Type B pancreatic cell (in vitro differentiated cells): Measurements from ENCODE around the gene AMMECR1L. TPM values are rescaled to one million over a fixed set of nuclear protein-coding genes. Genes with fewer than 3 reads are reported as not detected.
"Not testable (repeated sequence)": the region's sequence is repeated elsewhere in the genome, so short reads cannot be mapped to it uniquely, and the experiment has no call there.

Experiments
- DNase-seq: peaks from one replicate; pipeline ENCODE4 v3.0.0; 2021; ENCODE audit warnings: mixed read lengths; ENCODE audit not compliant: unreplicated experiment; ENCODE audit errors: extremely low spot score
- H3K27ac Mint-ChIP-seq: 2 replicates; pipeline ENCODE4 v1.8.0; 2021; ENCODE audit warnings: mild to moderate bottlenecking, mixed read lengths
- H3K27me3 Mint-ChIP-seq: 2 replicates; pipeline ENCODE4 v1.8.0; 2021; ENCODE audit warnings: mixed read lengths
- H3K36me3 Mint-ChIP-seq: 2 replicates; pipeline ENCODE4 v1.8.0; 2021; ENCODE audit warnings: mixed read lengths
- H3K4me1 Mint-ChIP-seq: one replicate; pipeline ENCODE4 v1.8.0; 2021; ENCODE audit warnings: mixed read lengths; ENCODE audit not compliant: unreplicated experiment
- H3K4me3 Mint-ChIP-seq: 2 replicates; pipeline ENCODE4 v1.8.0; 2021; ENCODE audit warnings: mild to moderate bottlenecking, mixed read lengths
- H3K9me3 Mint-ChIP-seq: 2 replicates; pipeline ENCODE4 v1.8.0; 2021; ENCODE audit warnings: mixed read lengths
- total RNA-seq: library from RNA; stranded (reverse); gene quantifications from 2 replicates; pipeline ENCODE4 v1.2.1, GENCODE V29; 2021; ENCODE audit warnings: low replicate concordance
- TF ChIP-seq, protein P1 (sequence below): fragments of 200-600 bp; sonication (generic); conservative IDR thresholded peaks from 2 replicates; pipeline ENCODE4 v1.5.0; 2021; ENCODE audit warnings: antibody characterized with exemption, mild to moderate bottlenecking

The AMMECR1L gene
- total RNA-seq, 1 donor from 2014 or later, result 21.9 TPM

DNA sequence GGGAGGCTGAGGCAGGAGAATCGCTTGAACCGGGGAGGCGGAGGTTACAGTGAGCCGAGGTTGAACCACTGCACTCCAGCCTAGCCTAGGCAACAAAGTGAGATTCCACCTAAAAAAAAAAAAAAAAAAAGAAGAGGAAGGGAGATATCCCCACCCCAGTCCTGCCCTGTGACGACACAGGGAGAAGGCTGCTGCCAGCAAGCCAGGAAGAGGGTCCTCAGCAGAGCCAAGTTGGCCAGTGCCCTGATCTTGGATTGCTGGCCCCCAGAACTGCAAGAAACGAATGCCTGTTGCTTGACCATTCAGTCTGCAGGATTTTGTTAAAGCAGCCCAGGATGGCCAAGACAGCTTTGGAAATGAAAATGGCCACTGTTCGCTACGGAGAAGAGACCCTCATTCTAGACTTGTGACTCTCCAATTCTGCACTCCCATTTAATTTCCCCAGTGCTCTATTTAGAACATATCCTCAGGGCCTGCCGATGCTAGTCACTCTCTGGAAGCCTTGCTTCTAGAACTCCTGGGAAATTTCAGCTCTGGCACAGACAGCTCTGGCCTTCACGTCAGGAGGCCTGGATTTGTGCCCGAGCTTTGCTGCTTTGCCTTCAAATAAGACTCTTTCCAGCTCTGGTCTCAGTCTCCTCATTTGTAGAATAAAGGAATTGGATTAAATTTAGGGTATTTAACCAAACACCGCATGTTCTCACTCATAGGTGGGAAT is 15.7 kb upstream of the AMMECR1L start:
- DNase-seq, result no peak
- Mint-ChIP-seq H3K36me3 (no peaks in the 10 kb centered on the region), H3K4me3 (no peak overlapping the region), H3K27ac (no peak overlapping the region), H3K27me3 (peaks cover 8% of the 10 kb centered on the region), H3K9me3 (no peaks in the 10 kb centered on the region), H3K4me1 (no peaks in the 10 kb centered on the region)
- TF ChIP-seq, protein P1, sequence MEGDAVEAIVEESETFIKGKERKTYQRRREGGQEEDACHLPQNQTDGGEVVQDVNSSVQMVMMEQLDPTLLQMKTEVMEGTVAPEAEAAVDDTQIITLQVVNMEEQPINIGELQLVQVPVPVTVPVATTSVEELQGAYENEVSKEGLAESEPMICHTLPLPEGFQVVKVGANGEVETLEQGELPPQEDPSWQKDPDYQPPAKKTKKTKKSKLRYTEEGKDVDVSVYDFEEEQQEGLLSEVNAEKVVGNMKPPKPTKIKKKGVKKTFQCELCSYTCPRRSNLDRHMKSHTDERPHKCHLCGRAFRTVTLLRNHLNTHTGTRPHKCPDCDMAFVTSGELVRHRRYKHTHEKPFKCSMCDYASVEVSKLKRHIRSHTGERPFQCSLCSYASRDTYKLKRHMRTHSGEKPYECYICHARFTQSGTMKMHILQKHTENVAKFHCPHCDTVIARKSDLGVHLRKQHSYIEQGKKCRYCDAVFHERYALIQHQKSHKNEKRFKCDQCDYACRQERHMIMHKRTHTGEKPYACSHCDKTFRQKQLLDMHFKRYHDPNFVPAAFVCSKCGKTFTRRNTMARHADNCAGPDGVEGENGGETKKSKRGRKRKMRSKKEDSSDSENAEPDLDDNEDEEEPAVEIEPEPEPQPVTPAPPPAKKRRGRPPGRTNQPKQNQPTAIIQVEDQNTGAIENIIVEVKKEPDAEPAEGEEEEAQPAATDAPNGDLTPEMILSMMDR, result no peak

DNA sequence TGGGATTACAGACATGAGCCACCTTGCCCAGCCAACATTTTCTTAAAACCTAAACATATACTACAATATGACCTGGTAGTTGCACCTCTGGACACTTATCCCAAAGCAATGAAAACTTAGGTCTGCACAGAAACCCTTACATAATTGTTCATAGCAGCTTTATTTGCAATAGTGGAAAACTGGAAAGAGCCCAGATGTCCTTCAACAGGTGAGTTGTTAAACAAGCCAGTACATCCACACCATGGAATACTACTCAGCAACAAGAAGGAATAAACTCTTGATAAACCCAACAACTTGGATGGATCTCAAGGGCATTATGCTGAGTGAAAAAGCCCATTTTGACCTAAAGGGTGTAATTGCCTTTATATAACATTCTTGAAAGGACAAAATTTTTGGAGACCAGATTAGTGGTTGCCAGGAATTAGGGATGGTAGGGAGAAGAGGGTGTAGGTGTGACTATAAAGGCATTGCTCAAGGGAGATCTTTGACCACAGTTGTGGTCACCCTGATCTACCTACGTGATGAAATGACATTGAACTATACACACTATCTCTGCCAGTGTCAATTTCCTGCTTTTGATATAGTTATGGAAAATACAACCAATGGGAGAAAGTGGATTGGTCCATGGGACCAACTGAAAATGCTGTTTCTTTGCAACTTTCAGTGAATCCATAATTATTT is 11.9 kb upstream of the AMMECR1L start:
- H3K36me3 Mint-ChIP-seq, result no peaks in the 10 kb centered on the region
- no peak overlapping the region for H3K4me3 Mint-ChIP-seq
- H3K27me3 Mint-ChIP-seq, result no peaks in the 10 kb centered on the region
- DNase-seq, result no peak
- no peaks in the 10 kb centered on the region for H3K4me1 Mint-ChIP-seq
- no peaks in the 10 kb centered on the region for H3K9me3 Mint-ChIP-seq
- H3K27ac Mint-ChIP-seq, result no peak overlapping the region
- TF ChIP-seq, protein P1, result no peak

DNA sequence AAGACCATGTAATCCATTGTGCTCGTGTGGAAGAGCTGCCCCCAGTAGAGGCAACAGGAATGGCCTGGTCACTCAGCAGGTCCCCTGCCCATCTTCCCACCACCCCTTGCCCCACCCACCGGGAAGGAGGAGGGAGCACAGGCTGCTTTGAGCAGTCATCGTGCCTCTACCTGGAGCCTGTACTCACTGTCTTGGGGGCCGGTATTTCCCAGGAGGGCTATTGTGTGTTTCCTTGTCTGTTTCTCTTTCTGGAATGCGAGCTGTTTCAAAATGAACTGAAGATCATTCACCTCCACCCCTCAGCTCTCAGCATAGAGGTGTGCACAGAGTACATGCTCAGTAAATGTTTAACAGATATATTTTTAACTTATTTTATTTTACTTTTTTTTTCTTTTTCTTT is 7.7 kb upstream of the AMMECR1L start:
- TF ChIP-seq, protein P1, result no peak
- no peaks in the 10 kb centered on the region for H3K27me3 Mint-ChIP-seq
- H3K4me3 Mint-ChIP-seq, result no peak overlapping the region
- H3K36me3 Mint-ChIP-seq, result peaks cover 7% of the 10 kb centered on the region
- H3K4me1 Mint-ChIP-seq, result peaks cover 5% of the 10 kb centered on the region
- DNase-seq, result no peak
- no peaks in the 10 kb centered on the region for H3K9me3 Mint-ChIP-seq
- H3K27ac Mint-ChIP-seq, result no peak overlapping the region

- TF ChIP-seq, protein P1, result no peak
- no peak for DNase-seq
- Mint-ChIP-seq H3K9me3 (no peaks in the 10 kb centered on the region), H3K27ac (no peak overlapping the region), H3K27me3 (no peaks in the 10 kb centered on the region), H3K4me3 (no peak overlapping the region), H3K4me1 (peaks cover 6% of the 10 kb centered on the region), H3K36me3 (peaks cover 7% of the 10 kb centered on the region)
Observed at GRCh38 chr2:127893033-127893432, 7.3 kb upstream of the AMMECR1L start.

GRCh38 chr2:127891811-127892210 is 6.1 kb upstream of the AMMECR1L start:
- Mint-ChIP-seq H3K27ac (no peak overlapping the region), H3K4me3 (no peak overlapping the region), H3K9me3 (no peaks in the 10 kb centered on the region), H3K36me3 (peaks cover 7% of the 10 kb centered on the region), H3K4me1 (peaks cover 16% of the 10 kb centered on the region), H3K27me3 (no peaks in the 10 kb centered on the region)
- no peak for DNase-seq
- TF ChIP-seq, protein P1, result no peak

GRCh38 chr2:127890756-127891155 is 5.0 kb upstream of the AMMECR1L start:
- not testable (repeated sequence) for H3K27me3 Mint-ChIP-seq, H3K36me3 Mint-ChIP-seq, DNase-seq, H3K9me3 Mint-ChIP-seq, H3K27ac Mint-ChIP-seq, H3K4me3 Mint-ChIP-seq
- peaks cover 16% of the 10 kb centered on the region for H3K4me1 Mint-ChIP-seq
